Measurements from ENCODE around the gene BRINP2.

The BRINP2 gene

GRCh38 chr1:177211231-177211630, 40.5 kb downstream of the BRINP2 start:
- no peaks in the 10 kb centered on the region for H3K27me3 ChIP-seq (ENCODE audit: insufficient read depth, low read length)
- H3K4me1 ChIP-seq (ENCODE audit: insufficient read depth, low read length) = no peaks in the 10 kb centered on the region
- no peak overlapping the region for H2AFZ ChIP-seq (ENCODE audit: low read depth, low read length)
- no peaks in the 10 kb centered on the region for H3K9me3 ChIP-seq (ENCODE audit: low read length)
- H3K4me3 ChIP-seq (ENCODE audit: low read length) = no peak overlapping the region
- H3K36me3 ChIP-seq (ENCODE audit: insufficient read depth, low read length) = no peaks in the 10 kb centered on the region

DNA sequence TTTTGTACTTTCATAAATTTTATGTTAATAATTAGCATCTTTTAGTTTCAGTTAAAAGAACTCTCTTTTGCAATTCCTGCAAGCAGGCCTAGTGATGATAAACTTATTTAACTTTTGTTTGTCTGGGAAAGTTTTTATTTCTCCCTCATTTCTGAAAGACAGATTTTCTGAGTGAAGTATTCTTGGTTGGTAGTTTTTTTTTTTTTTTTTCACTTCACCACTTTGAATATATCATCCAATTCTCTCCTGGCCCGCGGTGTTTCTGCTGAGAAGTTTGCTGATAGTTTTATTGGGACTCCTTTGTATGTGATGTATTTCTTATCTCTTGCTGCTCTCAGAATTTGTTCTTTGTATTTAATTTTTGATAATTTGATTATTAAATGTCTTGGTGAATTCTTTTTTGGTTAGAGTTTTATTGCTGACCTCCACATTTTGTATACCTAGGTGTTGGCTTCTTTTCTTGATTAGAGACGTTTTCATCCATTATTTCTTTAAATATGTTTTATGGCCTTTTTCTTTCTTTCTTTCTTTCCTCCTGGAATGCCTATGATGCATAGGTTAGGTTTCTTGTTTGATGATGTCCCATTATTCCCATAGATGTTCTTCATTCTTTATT, 45.9 kb downstream of the BRINP2 start:
- Histone ChIP-seq H2AFZ (ENCODE audit: low read depth, low read length) (no peak overlapping the region), H3K27me3 (ENCODE audit: insufficient read depth, low read length) (no peaks in the 10 kb centered on the region), H3K4me3 (ENCODE audit: low read length) (no peak overlapping the region)

GRCh38 chr1:177219554-177220458, 49.0 kb downstream of the BRINP2 start:
- Histone ChIP-seq H3K4me1 (ENCODE audit: insufficient read depth, low read length) (no peaks in the 10 kb centered on the region), H3K27me3 (ENCODE audit: insufficient read depth, low read length) (no peaks in the 10 kb centered on the region), H3K9me3 (ENCODE audit: low read length) (no peaks in the 10 kb centered on the region), H2AFZ (ENCODE audit: low read depth, low read length) (no peak overlapping the region), H3K4me3 (ENCODE audit: low read length) (no peak overlapping the region), H3K36me3 (ENCODE audit: insufficient read depth, low read length) (no peaks in the 10 kb centered on the region)

More for the DNA sequence above, 45.9 kb downstream of the BRINP2 start:
- Histone ChIP-seq H3K9me3 (ENCODE audit: low read length) (no peaks in the 10 kb centered on the region), H3K36me3 (ENCODE audit: insufficient read depth, low read length) (no peaks in the 10 kb centered on the region), H3K4me1 (ENCODE audit: insufficient read depth, low read length) (no peaks in the 10 kb centered on the region)

- Histone ChIP-seq H2AFZ (ENCODE audit: low read depth, low read length) (no peak overlapping the region), H3K36me3 (ENCODE audit: insufficient read depth, low read length) (no peaks in the 10 kb centered on the region), H3K27me3 (ENCODE audit: insufficient read depth, low read length) (no peaks in the 10 kb centered on the region), H3K9me3 (ENCODE audit: low read length) (no peaks in the 10 kb centered on the region), H3K4me3 (ENCODE audit: low read length) (no peak overlapping the region), H3K4me1 (ENCODE audit: insufficient read depth, low read length) (no peaks in the 10 kb centered on the region)
These were observed 52.6 kb downstream of the BRINP2 start for GRCh38 chr1:177223359-177223758.

GRCh38 chr1:177227978-177228692, 57.4 kb downstream of the BRINP2 start:
- no peak overlapping the region for H2AFZ ChIP-seq (ENCODE audit: low read depth, low read length)
- no peaks in the 10 kb centered on the region for H3K36me3 ChIP-seq (ENCODE audit: insufficient read depth, low read length)
- no peaks in the 10 kb centered on the region for H3K27me3 ChIP-seq (ENCODE audit: insufficient read depth, low read length)
- no peaks in the 10 kb centered on the region for H3K4me1 ChIP-seq (ENCODE audit: insufficient read depth, low read length)
- H3K4me3 ChIP-seq (ENCODE audit: low read length) = no peak overlapping the region
- no peaks in the 10 kb centered on the region for H3K9me3 ChIP-seq (ENCODE audit: low read length)

GRCh38 chr1:177228693-177229065, 57.9 kb downstream of the BRINP2 start:
- no peaks in the 10 kb centered on the region for H3K9me3 ChIP-seq (ENCODE audit: low read length)
- H3K4me1 ChIP-seq (ENCODE audit: insufficient read depth, low read length) = peaks cover 4% of the 10 kb centered on the region
- no peak overlapping the region for H3K4me3 ChIP-seq (ENCODE audit: low read length)
- H3K36me3 ChIP-seq (ENCODE audit: insufficient read depth, low read length) = no peaks in the 10 kb centered on the region
- no peak overlapping the region for H2AFZ ChIP-seq (ENCODE audit: low read depth, low read length)
- no peaks in the 10 kb centered on the region for H3K27me3 ChIP-seq (ENCODE audit: insufficient read depth, low read length)

GRCh38 chr1:177229781-177230180, 59.0 kb downstream of the BRINP2 start:
- no peaks in the 10 kb centered on the region for H3K27me3 ChIP-seq (ENCODE audit: insufficient read depth, low read length)
- H3K36me3 ChIP-seq (ENCODE audit: insufficient read depth, low read length) = no peaks in the 10 kb centered on the region
- H3K4me3 ChIP-seq (ENCODE audit: low read length) = no peak overlapping the region
- no peaks in the 10 kb centered on the region for H3K9me3 ChIP-seq (ENCODE audit: low read length)
- H2AFZ ChIP-seq (ENCODE audit: low read depth, low read length) = no peak overlapping the region
- H3K4me1 ChIP-seq (ENCODE audit: insufficient read depth, low read length) = peaks cover 4% of the 10 kb centered on the region

DNA sequence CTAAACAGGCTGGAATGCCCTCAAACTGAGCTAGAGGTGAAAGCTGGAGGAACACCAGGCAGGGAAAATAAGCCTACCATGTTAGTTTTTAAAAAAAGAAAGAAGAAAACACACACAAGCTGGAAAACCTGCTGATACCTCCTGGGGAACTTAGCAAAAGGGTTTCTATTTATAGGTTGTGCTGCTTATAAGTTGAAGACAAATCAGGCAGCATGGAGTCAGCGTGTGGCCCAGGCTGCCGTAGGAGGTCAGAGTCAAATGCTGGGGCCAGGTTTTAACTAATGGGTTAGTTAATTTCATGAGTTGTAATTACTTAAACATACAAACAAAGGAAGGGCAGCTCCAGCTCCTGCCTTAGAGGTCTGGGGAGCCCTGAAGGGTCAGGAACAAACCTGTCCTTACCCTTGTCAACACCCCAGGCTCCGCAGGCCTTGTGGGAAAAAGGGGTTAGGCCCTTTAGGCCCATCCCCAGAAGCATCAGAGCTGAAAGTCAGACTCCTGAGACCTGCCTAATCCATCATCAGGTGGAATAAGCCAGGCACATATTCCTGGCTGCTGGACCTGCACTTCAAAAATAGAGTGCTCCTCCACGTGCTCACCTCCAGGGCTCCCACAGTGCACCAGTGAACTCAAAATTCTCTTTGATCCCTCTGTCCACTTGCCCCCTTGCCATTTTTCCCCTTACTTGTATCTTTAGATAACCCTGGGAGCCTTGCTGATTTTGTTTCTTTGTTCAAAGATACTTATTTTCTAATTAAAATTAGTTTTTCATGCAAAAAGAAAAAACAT, 59.7 kb downstream of the BRINP2 start:
- Histone ChIP-seq H3K27me3 (ENCODE audit: insufficient read depth, low read length) (no peaks in the 10 kb centered on the region), H2AFZ (ENCODE audit: low read depth, low read length) (no peak overlapping the region), H3K4me1 (ENCODE audit: insufficient read depth, low read length) (peaks cover 4% of the 10 kb centered on the region), H3K9me3 (ENCODE audit: low read length) (no peaks in the 10 kb centered on the region), H3K36me3 (ENCODE audit: insufficient read depth, low read length) (no peaks in the 10 kb centered on the region), H3K4me3 (ENCODE audit: low read length) (no peak overlapping the region)

DNA sequence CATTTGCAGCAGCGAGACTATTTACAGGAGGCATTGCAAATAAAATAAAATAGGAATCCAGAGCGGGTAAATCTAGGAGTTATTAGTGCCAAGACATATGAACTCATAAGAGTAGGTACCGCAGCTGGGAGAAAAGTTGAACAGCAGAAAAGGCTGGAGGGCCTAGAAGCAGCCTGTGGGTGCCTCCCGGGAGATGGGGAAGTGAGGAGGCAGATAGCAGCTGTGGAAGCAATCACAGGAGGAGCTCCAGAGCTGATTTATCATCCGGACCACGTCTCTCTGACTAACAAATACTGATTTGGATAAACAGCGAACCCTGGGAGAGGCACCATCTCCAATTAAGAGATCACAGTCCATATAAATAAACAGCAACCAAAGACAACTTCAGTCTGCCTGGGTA, 64.6 kb downstream of the BRINP2 start:
- no peak overlapping the region for H2AFZ ChIP-seq (ENCODE audit: low read depth, low read length)
- H3K9me3 ChIP-seq (ENCODE audit: low read length) = no peaks in the 10 kb centered on the region
- no peaks in the 10 kb centered on the region for H3K36me3 ChIP-seq (ENCODE audit: insufficient read depth, low read length)
- no peak overlapping the region for H3K4me3 ChIP-seq (ENCODE audit: low read length)
- H3K27me3 ChIP-seq (ENCODE audit: insufficient read depth, low read length) = no peaks in the 10 kb centered on the region
- H3K4me1 ChIP-seq (ENCODE audit: insufficient read depth, low read length) = peaks cover 4% of the 10 kb centered on the region

DNA sequence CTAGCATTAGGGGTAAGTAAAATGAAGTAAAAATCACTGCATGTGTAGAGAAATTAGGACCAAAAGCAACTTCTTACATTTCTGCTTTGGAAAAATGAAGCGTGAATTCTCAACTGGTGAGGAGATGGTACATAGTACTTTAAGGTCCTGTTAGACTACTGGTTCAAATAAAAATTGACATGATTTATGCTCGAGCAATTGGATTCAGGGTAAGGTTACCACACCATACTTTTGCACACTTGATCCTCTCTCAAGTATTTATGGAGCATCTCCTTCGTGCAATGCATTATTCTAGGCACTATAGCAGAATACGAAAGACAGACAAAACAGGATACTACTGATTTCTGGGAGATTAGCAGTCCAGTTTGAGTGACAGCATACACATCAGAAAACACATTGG, 66.2 kb downstream of the BRINP2 start:
- Histone ChIP-seq H3K4me3 (ENCODE audit: low read length) (no peak overlapping the region), H3K27me3 (ENCODE audit: insufficient read depth, low read length) (no peaks in the 10 kb centered on the region), H3K9me3 (ENCODE audit: low read length) (no peaks in the 10 kb centered on the region), H3K4me1 (ENCODE audit: insufficient read depth, low read length) (peaks cover 4% of the 10 kb centered on the region), H2AFZ (ENCODE audit: low read depth, low read length) (no peak overlapping the region), H3K36me3 (ENCODE audit: insufficient read depth, low read length) (no peaks in the 10 kb centered on the region)

DNA sequence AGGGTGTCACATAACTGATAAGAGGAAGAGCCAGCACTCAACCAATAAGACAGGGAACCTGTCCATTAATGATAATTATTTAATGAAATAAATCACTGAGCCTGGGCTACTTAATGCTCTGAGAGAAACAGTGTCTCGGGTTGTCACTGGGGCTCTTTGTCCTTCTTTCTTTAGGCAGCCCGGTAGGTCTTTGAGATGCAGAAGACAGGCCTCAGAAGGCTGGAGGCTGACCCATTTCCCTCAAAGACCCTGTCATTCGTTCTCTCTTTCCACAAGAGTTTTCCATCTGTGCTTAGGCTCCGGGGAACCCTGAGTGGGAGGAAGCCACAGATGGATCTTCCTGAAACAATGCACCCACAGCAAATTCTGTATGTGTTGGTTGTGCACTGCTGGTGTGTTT, 68.2 kb downstream of the BRINP2 start:
- H3K4me3 ChIP-seq (ENCODE audit: low read length) = no peak overlapping the region
- H3K36me3 ChIP-seq (ENCODE audit: insufficient read depth, low read length) = no peaks in the 10 kb centered on the region
- H3K27me3 ChIP-seq (ENCODE audit: insufficient read depth, low read length) = no peaks in the 10 kb centered on the region
- no peaks in the 10 kb centered on the region for H3K4me1 ChIP-seq (ENCODE audit: insufficient read depth, low read length)
- no peaks in the 10 kb centered on the region for H3K9me3 ChIP-seq (ENCODE audit: low read length)
- H2AFZ ChIP-seq (ENCODE audit: low read depth, low read length) = no peak overlapping the region

GRCh38 chr1:177239792-177240191, 69.0 kb downstream of the BRINP2 start:
- H3K36me3 ChIP-seq (ENCODE audit: insufficient read depth, low read length) = no peaks in the 10 kb centered on the region
- no peak overlapping the region for H3K4me3 ChIP-seq (ENCODE audit: low read length)

More at GRCh38 chr1:177239792-177240191, 69.0 kb downstream of the BRINP2 start:
- Histone ChIP-seq H3K9me3 (ENCODE audit: low read length) (no peaks in the 10 kb centered on the region), H2AFZ (ENCODE audit: low read depth, low read length) (no peak overlapping the region), H3K4me1 (ENCODE audit: insufficient read depth, low read length) (no peaks in the 10 kb centered on the region), H3K27me3 (ENCODE audit: insufficient read depth, low read length) (no peaks in the 10 kb centered on the region)
